Measurements from ENCODE around the gene COQ6.
"Not testable (repeated sequence)": the region's sequence is repeated elsewhere in the genome, so short reads cannot be mapped to it uniquely, and the experiment has no call there.

The COQ6 gene

GRCh38 chr14:73949752-73950734, at the start of gene COQ6, which contains the start of gene FAM161B:
Gene COQ6 (plus strand): TSS chr14:73950302. CDS start chr14:73950333, 31 bp downstream.
Gene FAM161B (minus strand): TSS chr14:73950094. CDS start chr14:73950026, 68 bp downstream.
- peak; percentile 93 for DNase-seq

GRCh38 chr14:73903028-73903427, 47.1 kb upstream of the COQ6 start:
- no peak for DNase-seq

- no peak for DNase-seq
Observed at GRCh38 chr14:73909681-73910080, 40.4 kb upstream of the COQ6 start.

GRCh38 chr14:73913256-73913655, 36.8 kb upstream of the COQ6 start:
- no peak for DNase-seq

GRCh38 chr14:73916324-73916723, 33.8 kb upstream of the COQ6 start:
- no peak for DNase-seq

GRCh38 chr14:73919457-73919856, 30.6 kb upstream of the COQ6 start:
- not testable (repeated sequence) for DNase-seq

- no peak for DNase-seq
Observed at GRCh38 chr14:73924337-73924736, 25.8 kb upstream of the COQ6 start.

- DNase-seq: no peak
Observed at GRCh38 chr14:73935666-73936065, 14.4 kb upstream of the COQ6 start.

GRCh38 chr14:73936548-73936947, 13.6 kb upstream of the COQ6 start:
- no peak for DNase-seq

GRCh38 chr14:73937012-73937411, 13.1 kb upstream of the COQ6 start:
- no peak for DNase-seq

- no peak for DNase-seq
Observed at GRCh38 chr14:73942180-73942579, 7.9 kb upstream of the COQ6 start.

- no peak for DNase-seq
Observed at GRCh38 chr14:73943083-73943482, 7.0 kb upstream of the COQ6 start.

GRCh38 chr14:73944432-73945158, 5.5 kb upstream of the COQ6 start:
- DNase-seq: no peak

GRCh38 chr14:73945159-73945670, 4.9 kb upstream of the COQ6 start:
- no peak for DNase-seq

GRCh38 chr14:73953731-73954130, 3.6 kb downstream of the COQ6 start:
- no peak for DNase-seq

GRCh38 chr14:73955674-73956073, 5.6 kb downstream of the COQ6 start:
- no peak for DNase-seq

- DNase-seq: no peak
Observed at GRCh38 chr14:73958591-73958990, 8.5 kb downstream of the COQ6 start.

- no peak for DNase-seq
Observed at GRCh38 chr14:73961192-73961591, 11.1 kb downstream of the COQ6 start.

GRCh38 chr14:73965216-73965615, 15.1 kb downstream of the COQ6 start:
- DNase-seq: no peak

- no peak for DNase-seq
Observed at GRCh38 chr14:73968885-73969284, 18.8 kb downstream of the COQ6 start.

GRCh38 chr14:73973497-73973896, 23.4 kb downstream of the COQ6 start:
- DNase-seq: no peak

- DNase-seq: no peak
Observed at GRCh38 chr14:73976125-73976524, 26.0 kb downstream of the COQ6 start.

GRCh38 chr14:73977896-73978295, 27.8 kb downstream of the COQ6 start:
- DNase-seq: no peak

- no peak for DNase-seq
Observed at GRCh38 chr14:73988065-73988464, 38.0 kb downstream of the COQ6 start.
